AG09309 (cell line): ENCODE results near the gene OVAAL.

Experiments used
- DNase-seq: peaks from one replicate; pipeline ENCODE4 v3.0.0-alpha.2; 2010; ENCODE audit warnings: low read depth
- H3K4me3 ChIP-seq: 2 replicates; pipeline ENCODE4 v1.5.1; 2011; ENCODE audit warnings: mild to moderate bottlenecking, low read depth, low read length, moderate library complexity; ENCODE audit not compliant: control insufficient read depth
- TF ChIP-seq, protein P1 (sequence below): IDR thresholded peaks from 2 replicates; pipeline ENCODE4 v1.5.1; 2011; ENCODE audit warnings: mild to moderate bottlenecking, low read depth, low read length, inconsistent platforms; ENCODE audit not compliant: insufficient read depth, control insufficient read depth; ENCODE audit errors: missing control alignments

Gene OVAAL

DNA sequence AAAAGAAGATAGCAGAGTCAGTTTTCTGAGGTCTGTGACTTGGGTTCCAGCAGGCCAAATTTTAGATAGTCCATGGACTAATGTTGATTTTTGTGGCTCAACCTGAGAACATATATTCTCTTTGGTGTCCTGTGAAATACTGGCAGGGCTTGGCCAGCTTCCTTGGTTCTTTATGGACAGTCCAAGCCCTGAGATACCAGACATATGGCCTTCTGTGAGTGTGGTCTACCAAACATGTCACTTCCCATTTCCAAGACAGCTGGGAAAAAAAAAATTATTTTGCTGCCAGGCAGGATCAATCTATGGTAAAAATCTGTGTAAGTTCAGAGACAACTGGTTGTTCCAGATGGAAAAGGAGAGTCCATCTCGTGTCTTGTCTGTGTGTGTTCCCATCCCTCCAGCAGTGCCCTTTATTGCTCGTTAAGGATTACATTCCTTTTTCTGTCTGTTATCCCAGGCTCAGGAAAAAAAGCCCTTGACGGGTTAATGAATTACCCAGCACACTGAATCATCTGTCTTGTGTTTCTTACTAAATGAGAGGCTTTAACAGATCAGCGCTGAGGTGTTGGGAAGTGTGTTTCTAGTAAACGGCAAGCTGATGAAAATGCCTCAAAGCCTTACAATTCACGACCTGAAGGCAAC, 39.7 kb downstream of the OVAAL start:
- H3K4me3 ChIP-seq = no peak overlapping the region
- DNase-seq = no peak
- TF ChIP-seq, protein P1, sequence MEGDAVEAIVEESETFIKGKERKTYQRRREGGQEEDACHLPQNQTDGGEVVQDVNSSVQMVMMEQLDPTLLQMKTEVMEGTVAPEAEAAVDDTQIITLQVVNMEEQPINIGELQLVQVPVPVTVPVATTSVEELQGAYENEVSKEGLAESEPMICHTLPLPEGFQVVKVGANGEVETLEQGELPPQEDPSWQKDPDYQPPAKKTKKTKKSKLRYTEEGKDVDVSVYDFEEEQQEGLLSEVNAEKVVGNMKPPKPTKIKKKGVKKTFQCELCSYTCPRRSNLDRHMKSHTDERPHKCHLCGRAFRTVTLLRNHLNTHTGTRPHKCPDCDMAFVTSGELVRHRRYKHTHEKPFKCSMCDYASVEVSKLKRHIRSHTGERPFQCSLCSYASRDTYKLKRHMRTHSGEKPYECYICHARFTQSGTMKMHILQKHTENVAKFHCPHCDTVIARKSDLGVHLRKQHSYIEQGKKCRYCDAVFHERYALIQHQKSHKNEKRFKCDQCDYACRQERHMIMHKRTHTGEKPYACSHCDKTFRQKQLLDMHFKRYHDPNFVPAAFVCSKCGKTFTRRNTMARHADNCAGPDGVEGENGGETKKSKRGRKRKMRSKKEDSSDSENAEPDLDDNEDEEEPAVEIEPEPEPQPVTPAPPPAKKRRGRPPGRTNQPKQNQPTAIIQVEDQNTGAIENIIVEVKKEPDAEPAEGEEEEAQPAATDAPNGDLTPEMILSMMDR = no peak

DNA sequence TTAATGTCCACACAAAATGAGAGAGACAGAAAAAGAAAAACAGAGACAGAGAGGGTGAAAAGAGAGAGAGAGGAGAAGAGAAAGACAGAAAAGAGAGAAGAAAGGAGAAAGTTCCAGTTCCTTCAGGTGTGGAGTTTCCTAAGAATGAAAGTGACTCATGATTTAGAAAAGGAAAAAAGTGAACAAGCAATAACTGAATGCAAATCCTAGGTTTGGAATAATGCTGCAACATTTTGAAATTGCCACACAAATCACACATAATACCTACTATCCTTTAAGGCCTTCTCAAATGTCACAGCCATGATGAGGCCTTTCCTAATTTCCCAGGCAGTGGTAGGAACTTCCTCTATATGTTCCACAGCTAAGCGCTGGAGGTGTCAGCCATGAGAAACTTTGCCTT, 41.6 kb downstream of the OVAAL start:
- no peak overlapping the region for H3K4me3 ChIP-seq
- TF ChIP-seq, protein P1 = no peak
- DNase-seq = no peak

DNA sequence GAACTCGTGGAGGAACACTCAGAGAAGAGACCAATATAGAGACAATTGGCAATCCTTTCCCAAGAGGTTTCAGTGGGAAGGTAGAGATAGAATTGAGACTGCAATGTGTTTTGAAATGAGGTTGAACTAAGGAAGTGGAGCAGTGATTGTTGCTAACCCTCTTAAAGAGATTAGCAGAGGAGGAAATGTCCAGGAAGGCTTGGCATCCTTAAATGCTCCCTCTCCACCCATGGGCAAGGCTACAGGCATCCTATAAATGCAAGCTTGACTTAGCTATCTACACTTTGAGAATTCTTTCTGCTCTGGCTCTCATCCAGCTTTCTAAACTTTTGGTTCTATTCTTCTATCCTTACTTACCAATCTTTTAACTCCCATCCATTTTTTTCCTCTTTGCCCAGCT, 42.7 kb downstream of the OVAAL start:
- TF ChIP-seq, protein P1 = no peak
- no peak for DNase-seq

DNA sequence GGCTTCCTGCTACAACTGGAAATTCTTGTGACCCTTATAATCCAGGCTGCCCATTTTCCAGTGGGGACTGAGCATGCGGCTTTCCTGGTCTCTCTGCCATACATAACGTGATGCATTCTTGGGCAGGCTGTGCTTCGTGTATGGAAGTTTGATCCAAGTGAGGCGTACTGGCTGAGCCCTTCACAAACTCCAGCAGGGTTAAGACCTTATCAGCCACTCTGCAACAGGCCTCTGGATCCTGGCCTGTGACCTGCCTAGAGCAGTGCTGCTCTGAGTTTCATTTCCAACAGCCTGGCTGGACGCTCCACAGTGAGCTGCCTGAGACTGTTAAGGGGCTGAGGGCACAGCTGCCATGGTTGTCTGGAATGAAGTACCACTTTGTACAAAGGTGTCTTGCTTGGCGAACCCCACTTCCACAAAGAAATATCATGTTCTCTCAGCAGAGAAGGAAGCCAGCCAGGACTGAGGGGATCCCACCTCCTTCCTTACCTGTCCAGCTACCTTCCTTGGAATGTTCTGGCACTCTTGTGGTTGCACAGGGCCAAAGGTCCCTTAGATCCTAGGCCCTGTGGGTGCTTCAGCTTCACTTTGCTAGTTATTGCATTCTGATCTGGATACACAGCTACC, 44.6 kb downstream of the OVAAL start:
- DNase-seq = no peak
- TF ChIP-seq, protein P1 = no peak
- H3K4me3 ChIP-seq = no peak overlapping the region

More for the DNA sequence above, 42.7 kb downstream of the OVAAL start:
- H3K4me3 ChIP-seq = no peak overlapping the region

DNA sequence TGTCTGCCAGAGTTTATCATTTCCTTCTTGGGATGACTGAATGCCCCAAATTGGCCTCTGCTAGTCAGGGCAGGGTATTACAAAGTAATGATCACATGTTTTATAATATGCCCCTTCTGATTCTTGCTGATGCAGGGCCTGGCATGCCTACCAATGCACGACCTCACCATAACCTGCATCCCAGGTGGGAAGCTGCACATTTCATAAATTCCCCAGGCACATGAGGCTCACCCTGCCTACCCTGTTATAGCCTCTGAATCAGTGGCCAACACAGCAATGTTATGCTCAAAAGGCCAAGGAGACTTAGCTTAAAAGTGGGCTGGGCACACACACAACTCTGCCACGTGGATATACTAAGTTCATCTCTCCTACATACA, 45.1 kb downstream of the OVAAL start:
- H3K4me3 ChIP-seq = no peak overlapping the region
- no peak for DNase-seq
- TF ChIP-seq, protein P1 = no peak

DNA sequence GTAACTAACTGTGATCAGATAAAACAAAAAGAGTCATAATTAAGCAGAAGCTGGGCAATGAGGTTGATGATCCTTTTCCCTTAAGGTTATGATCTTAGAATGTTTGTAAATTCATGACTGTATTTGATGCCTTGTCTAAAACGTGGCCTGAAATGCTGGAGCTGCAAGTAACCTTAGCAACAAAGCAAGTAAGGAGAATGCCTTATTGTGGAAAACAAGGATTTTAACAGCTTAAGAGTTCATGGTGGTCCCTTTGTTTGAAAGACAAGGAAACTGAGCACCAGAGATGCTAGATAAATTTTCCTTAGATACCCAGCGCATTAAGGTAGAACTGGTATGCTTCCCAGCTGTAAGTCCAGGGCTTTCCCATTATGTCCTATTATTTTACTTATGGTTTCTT, 47.4 kb downstream of the OVAAL start:
- DNase-seq = no peak
- H3K4me3 ChIP-seq = no peak overlapping the region
- TF ChIP-seq, protein P1 = no peak
